HCT116 (cell line): ENCODE data around the gene UBE2D2.
A peak's percentile ranks its signal among the peaks of the same experiment; 100 is the strongest.
"Not testable (repeated sequence)": the region's sequence is repeated elsewhere in the genome, so short reads cannot be mapped to it uniquely, and the experiment has no call there.

Source experiments
- JUND ChIP-seq: IDR thresholded peaks from 2 replicates; pipeline ENCODE4 v1.6.1; 2012
- YY1 ChIP-seq: IDR thresholded peaks from 2 replicates; pipeline ENCODE4 v1.6.1; 2011; ENCODE audit warnings: low read length, low read depth, moderate library complexity, mild to moderate bottlenecking; ENCODE audit not compliant: insufficient replicate concordance; ENCODE audit errors: extremely low read depth
- ZFX ChIP-seq: fragments of 450-650 bp; IDR thresholded peaks from 2 replicates; pipeline ENCODE4 v1.6.1; 2017
- TF ChIP-seq, protein P1 (sequence below): IDR thresholded peaks from 2 replicates; pipeline ENCODE4 v1.6.1; 2012; ENCODE audit warnings: low read depth
- TF ChIP-seq, protein P2 (sequence below), 3 experiments: fragments of 200-600 bp in 1 of 3; sonication (generic) in 1 of 3; IDR thresholded peaks in 2 of 3; conservative IDR thresholded peaks in 1 of 3; 2 replicates each; pipeline ENCODE4 v1.5.1; 2012 to 2017; ENCODE audit warnings: low read depth in 2 of 3, low read length in 2 of 3, antibody characterized with exemption in 1 of 3, borderline replicate concordance in 1 of 3, control low read depth in 1 of 3, mild to moderate bottlenecking in 1 of 3, mixed read lengths in 1 of 3, mixed run types in 1 of 3, moderate library complexity in 1 of 3; ENCODE audit not compliant: insufficient read depth in 1 of 3

DNA sequence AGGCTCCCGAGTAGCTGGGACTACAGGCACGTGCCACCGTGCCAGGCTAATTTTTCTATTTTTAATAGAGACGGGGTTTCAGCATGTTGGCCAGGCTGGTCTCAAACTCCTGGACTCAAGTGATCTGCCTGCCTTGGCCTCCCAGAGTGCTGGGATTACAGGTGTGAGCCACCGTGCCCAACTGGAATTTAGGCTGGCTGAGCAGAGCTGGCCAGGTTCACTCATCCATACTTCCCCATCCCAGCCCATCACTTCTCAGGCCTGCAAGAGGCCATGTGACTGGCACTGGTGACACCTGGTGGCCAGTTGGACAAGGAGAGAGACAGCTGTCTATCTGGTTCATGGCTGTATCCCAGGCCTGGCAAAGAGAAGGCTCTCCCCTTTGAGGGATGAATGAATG is 47.7 kb upstream of the UBE2D2 start:
- not testable (repeated sequence) for TF ChIP-seq ZFX, JUND
- peak; percentile 45 for TF ChIP-seq YY1
- TF ChIP-seq, protein P1, sequence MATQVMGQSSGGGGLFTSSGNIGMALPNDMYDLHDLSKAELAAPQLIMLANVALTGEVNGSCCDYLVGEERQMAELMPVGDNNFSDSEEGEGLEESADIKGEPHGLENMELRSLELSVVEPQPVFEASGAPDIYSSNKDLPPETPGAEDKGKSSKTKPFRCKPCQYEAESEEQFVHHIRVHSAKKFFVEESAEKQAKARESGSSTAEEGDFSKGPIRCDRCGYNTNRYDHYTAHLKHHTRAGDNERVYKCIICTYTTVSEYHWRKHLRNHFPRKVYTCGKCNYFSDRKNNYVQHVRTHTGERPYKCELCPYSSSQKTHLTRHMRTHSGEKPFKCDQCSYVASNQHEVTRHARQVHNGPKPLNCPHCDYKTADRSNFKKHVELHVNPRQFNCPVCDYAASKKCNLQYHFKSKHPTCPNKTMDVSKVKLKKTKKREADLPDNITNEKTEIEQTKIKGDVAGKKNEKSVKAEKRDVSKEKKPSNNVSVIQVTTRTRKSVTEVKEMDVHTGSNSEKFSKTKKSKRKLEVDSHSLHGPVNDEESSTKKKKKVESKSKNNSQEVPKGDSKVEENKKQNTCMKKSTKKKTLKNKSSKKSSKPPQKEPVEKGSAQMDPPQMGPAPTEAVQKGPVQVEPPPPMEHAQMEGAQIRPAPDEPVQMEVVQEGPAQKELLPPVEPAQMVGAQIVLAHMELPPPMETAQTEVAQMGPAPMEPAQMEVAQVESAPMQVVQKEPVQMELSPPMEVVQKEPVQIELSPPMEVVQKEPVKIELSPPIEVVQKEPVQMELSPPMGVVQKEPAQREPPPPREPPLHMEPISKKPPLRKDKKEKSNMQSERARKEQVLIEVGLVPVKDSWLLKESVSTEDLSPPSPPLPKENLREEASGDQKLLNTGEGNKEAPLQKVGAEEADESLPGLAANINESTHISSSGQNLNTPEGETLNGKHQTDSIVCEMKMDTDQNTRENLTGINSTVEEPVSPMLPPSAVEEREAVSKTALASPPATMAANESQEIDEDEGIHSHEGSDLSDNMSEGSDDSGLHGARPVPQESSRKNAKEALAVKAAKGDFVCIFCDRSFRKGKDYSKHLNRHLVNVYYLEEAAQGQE = not testable (repeated sequence)
- TF ChIP-seq, protein P2, sequence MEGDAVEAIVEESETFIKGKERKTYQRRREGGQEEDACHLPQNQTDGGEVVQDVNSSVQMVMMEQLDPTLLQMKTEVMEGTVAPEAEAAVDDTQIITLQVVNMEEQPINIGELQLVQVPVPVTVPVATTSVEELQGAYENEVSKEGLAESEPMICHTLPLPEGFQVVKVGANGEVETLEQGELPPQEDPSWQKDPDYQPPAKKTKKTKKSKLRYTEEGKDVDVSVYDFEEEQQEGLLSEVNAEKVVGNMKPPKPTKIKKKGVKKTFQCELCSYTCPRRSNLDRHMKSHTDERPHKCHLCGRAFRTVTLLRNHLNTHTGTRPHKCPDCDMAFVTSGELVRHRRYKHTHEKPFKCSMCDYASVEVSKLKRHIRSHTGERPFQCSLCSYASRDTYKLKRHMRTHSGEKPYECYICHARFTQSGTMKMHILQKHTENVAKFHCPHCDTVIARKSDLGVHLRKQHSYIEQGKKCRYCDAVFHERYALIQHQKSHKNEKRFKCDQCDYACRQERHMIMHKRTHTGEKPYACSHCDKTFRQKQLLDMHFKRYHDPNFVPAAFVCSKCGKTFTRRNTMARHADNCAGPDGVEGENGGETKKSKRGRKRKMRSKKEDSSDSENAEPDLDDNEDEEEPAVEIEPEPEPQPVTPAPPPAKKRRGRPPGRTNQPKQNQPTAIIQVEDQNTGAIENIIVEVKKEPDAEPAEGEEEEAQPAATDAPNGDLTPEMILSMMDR (IDR thresholded peaks at IDR 0.05 in 2 of 3, conservative IDR thresholded peaks at IDR 0.05 in 1 of 3; ENCODE audit: borderline replicate concordance in 1 of 3, insufficient read depth in 1 of 3, low read depth in 2 of 3, low read length in 2 of 3) = peak; percentile 79 to 94 (median 83)
